HepG2 (cell line): ENCODE data around the gene HSF4. TPM values are rescaled to one million over a fixed set of nuclear protein-coding genes. Genes with fewer than 3 reads are reported as not detected.
A peak's percentile ranks its signal among the peaks of the same experiment; 100 is the strongest.

Experiments used
- CEBPZ ChIP-seq: IDR thresholded peaks from 2 replicates; pipeline ENCODE4 v1.6.1; 2012; ENCODE audit warnings: low read length, improper control_type of control experiment
- DNMT3B ChIP-seq: conservative IDR thresholded peaks from 2 replicates; pipeline ENCODE4 v1.6.1; 2016; ENCODE audit warnings: missing biosample characterization, control low read depth
- ESRRA ChIP-seq: sonication (generic); formaldehyde crosslinking; IDR thresholded peaks from 2 replicates; pipeline ENCODE4 v1.5.1; 2020; ENCODE audit warnings: mild to moderate bottlenecking, low read depth, missing genetic modification reagents
- JUN ChIP-seq: sonication (generic); formaldehyde crosslinking; IDR thresholded peaks from 2 replicates; pipeline ENCODE4 v1.4.0; 2020; ENCODE audit warnings: mild to moderate bottlenecking, missing genetic modification reagents
- MIXL1 ChIP-seq: IDR thresholded peaks from 2 replicates; pipeline ENCODE4 v1.6.1; 2016
- MXD4 ChIP-seq: IDR thresholded peaks from 2 replicates; pipeline ENCODE4 v1.6.1; 2016; ENCODE audit warnings: mild to moderate bottlenecking, missing biosample characterization, missing genetic modification reagents
- RBM22 ChIP-seq: fragments of 200-400 bp; formaldehyde crosslinking; optimal IDR thresholded peaks from 2 replicates; pipeline ENCODE3; 2017; ENCODE audit warnings: mild to moderate bottlenecking, low read length, moderate library complexity
- SNRNP70 ChIP-seq: fragments of 200-400 bp; formaldehyde crosslinking; IDR thresholded peaks from 2 replicates; pipeline ENCODE4 v1.6.1; 2017; ENCODE audit warnings: mild to moderate bottlenecking, low read depth, low read length, moderate library complexity
- ZBTB14 ChIP-seq: sonication (generic); formaldehyde crosslinking; IDR thresholded peaks from 2 replicates; pipeline ENCODE4 v1.4.0; 2020; ENCODE audit warnings: missing genetic modification reagents
- ZC3H4 ChIP-seq: sonication (generic); formaldehyde crosslinking; IDR thresholded peaks from 2 replicates; pipeline ENCODE4 v1.4.0; 2020; ENCODE audit warnings: missing genetic modification reagents, borderline replicate concordance
- ZNF264 ChIP-seq: sonication (generic); formaldehyde crosslinking; IDR thresholded peaks from 2 replicates; pipeline ENCODE4 v1.4.0; 2020; ENCODE audit warnings: missing genetic modification reagents
- ZNF329 ChIP-seq: sonication (generic); formaldehyde crosslinking; IDR thresholded peaks from 2 replicates; pipeline ENCODE4 v1.9.0; 2021; ENCODE audit warnings: low read depth, mild to moderate bottlenecking, missing genetic modification reagents
- ZNF350 ChIP-seq: sonication (generic); formaldehyde crosslinking; IDR thresholded peaks from 2 replicates; pipeline ENCODE4 v1.4.0; 2020; ENCODE audit warnings: mild to moderate bottlenecking, low read depth, missing genetic modification reagents, borderline replicate concordance
- ZSCAN12 ChIP-seq: sonication (generic); formaldehyde crosslinking; IDR thresholded peaks from 2 replicates; pipeline ENCODE4 v1.9.0; 2021; ENCODE audit warnings: mild to moderate bottlenecking, missing genetic modification reagents
- polyA plus RNA-seq, 8 experiments: library from polyadenylated mRNA; depleted of rRNA in 3 of 8; stranded (reverse) in 7 of 8; unstranded in 1 of 8; fragments of >200 nt; fragmentation: Illumina TruSeq in 4 of 8; extraction: Trizol in 4 of 8; gene quantifications; 2 replicates each; pipeline versions ENCODE4 v1.2.1 to v1.2.3, GENCODE V29; 2011 to 2016; ENCODE audit warnings: low read depth in 4 of 8, missing spikeins in 1 of 8, mixed read lengths in 1 of 8; ENCODE audit not compliant: insufficient read depth in 1 of 8
- total RNA-seq, 5 experiments: library from RNA; depleted of rRNA; stranded (reverse); fragments of >200 nt; fragmentation: Illumina TruSeq; extraction: Trizol; gene quantifications; 2 replicates each; pipeline ENCODE4 v1.2.3, GENCODE V29; 2016; ENCODE audit warnings: low read depth in 1 of 5
- TF ChIP-seq, protein P1 (sequence below): IDR thresholded peaks from 2 replicates; pipeline ENCODE4 v1.6.1; 2016; ENCODE audit warnings: control low read depth
- TF ChIP-seq, protein P2 (sequence below): sonication (generic); formaldehyde crosslinking; IDR thresholded peaks from 2 replicates; pipeline ENCODE4 v1.4.0; 2020; ENCODE audit warnings: missing genetic modification reagents
- TF ChIP-seq, protein P3 (sequence below): sonication (generic); formaldehyde crosslinking; IDR thresholded peaks from 2 replicates; pipeline ENCODE4 v1.5.0; 2020; ENCODE audit warnings: missing genetic modification reagents
- TF ChIP-seq, protein P4 (sequence below): sonication (generic); formaldehyde crosslinking; IDR thresholded peaks from 2 replicates; pipeline ENCODE4 v1.8.1; 2023; ENCODE audit warnings: missing genetic modification reagents, mild to moderate bottlenecking, borderline replicate concordance

The HSF4 gene
- total and polyA plus RNA-seq, 2 of the 13 experiments (the other 11 are each of a cell fraction or from before 2014, with no cell fraction given): 3.5 to 16.9 TPM

GRCh38 chr16:67185651-67186134 is 21.1 kb downstream of the HSF4 start (continued):
- TF ChIP-seq, protein P1, sequence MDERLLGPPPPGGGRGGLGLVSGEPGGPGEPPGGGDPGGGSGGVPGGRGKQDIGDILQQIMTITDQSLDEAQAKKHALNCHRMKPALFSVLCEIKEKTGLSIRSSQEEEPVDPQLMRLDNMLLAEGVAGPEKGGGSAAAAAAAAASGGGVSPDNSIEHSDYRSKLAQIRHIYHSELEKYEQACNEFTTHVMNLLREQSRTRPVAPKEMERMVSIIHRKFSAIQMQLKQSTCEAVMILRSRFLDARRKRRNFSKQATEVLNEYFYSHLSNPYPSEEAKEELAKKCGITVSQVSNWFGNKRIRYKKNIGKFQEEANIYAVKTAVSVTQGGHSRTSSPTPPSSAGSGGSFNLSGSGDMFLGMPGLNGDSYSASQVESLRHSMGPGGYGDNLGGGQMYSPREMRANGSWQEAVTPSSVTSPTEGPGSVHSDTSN (CRISPR knock-in tag): no peak
- TF ChIP-seq MXD4 (no peak), ZNF350 (CRISPR knock-in tag) (0 out of 2 replicates have a peak, but pooled peaks have one; percentile 2), ZNF329 (CRISPR knock-in tag) (peak; percentile 16; the same call in 1 of the 2 replicates), CEBPZ (no peak), DNMT3B (0 out of 2 replicates have a peak, but pooled peaks have one; percentile 63), JUN (CRISPR knock-in tag) (0 out of 2 replicates have a peak, but pooled peaks have one; percentile 6), ESRRA (CRISPR knock-in tag) (peak; percentile 22; the same call in 1 of the 2 replicates), ZSCAN12 (0 out of 2 replicates have a peak, but pooled peaks have one; percentile 53), RBM22 (no peak), ZC3H4 (CRISPR knock-in tag) (no peak), ZNF264 (peak; percentile 4; the same call in 1 of the 2 replicates), SNRNP70 (no peak), MIXL1 (CRISPR knock-in tag) (no peak), ZBTB14 (CRISPR knock-in tag) (no peak)
- TF ChIP-seq, protein P2, sequence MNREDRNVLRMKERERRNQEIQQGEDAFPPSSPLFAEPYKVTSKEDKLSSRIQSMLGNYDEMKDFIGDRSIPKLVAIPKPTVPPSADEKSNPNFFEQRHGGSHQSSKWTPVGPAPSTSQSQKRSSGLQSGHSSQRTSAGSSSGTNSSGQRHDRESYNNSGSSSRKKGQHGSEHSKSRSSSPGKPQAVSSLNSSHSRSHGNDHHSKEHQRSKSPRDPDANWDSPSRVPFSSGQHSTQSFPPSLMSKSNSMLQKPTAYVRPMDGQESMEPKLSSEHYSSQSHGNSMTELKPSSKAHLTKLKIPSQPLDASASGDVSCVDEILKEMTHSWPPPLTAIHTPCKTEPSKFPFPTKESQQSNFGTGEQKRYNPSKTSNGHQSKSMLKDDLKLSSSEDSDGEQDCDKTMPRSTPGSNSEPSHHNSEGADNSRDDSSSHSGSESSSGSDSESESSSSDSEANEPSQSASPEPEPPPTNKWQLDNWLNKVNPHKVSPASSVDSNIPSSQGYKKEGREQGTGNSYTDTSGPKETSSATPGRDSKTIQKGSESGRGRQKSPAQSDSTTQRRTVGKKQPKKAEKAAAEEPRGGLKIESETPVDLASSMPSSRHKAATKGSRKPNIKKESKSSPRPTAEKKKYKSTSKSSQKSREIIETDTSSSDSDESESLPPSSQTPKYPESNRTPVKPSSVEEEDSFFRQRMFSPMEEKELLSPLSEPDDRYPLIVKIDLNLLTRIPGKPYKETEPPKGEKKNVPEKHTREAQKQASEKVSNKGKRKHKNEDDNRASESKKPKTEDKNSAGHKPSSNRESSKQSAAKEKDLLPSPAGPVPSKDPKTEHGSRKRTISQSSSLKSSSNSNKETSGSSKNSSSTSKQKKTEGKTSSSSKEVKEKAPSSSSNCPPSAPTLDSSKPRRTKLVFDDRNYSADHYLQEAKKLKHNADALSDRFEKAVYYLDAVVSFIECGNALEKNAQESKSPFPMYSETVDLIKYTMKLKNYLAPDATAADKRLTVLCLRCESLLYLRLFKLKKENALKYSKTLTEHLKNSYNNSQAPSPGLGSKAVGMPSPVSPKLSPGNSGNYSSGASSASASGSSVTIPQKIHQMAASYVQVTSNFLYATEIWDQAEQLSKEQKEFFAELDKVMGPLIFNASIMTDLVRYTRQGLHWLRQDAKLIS (CRISPR knock-in tag): no peak
- TF ChIP-seq, protein P3, sequence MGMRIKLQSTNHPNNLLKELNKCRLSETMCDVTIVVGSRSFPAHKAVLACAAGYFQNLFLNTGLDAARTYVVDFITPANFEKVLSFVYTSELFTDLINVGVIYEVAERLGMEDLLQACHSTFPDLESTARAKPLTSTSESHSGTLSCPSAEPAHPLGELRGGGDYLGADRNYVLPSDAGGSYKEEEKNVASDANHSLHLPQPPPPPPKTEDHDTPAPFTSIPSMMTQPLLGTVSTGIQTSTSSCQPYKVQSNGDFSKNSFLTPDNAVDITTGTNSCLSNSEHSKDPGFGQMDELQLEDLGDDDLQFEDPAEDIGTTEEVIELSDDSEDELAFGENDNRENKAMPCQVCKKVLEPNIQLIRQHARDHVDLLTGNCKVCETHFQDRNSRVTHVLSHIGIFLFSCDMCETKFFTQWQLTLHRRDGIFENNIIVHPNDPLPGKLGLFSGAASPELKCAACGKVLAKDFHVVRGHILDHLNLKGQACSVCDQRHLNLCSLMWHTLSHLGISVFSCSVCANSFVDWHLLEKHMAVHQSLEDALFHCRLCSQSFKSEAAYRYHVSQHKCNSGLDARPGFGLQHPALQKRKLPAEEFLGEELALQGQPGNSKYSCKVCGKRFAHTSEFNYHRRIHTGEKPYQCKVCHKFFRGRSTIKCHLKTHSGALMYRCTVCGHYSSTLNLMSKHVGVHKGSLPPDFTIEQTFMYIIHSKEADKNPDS (CRISPR knock-in tag): 0 out of 2 replicates have a peak, but pooled peaks have one; percentile 8
- TF ChIP-seq, protein P4, sequence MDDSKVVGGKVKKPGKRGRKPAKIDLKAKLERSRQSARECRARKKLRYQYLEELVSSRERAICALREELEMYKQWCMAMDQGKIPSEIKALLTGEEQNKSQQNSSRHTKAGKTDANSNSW (CRISPR knock-in tag): no peak
